ENCODE measurements around the gene RAC3.

The RAC3 gene

GRCh38 chr17:82016061-82016874, 15.2 kb upstream of the RAC3 start:
- H3K27ac ChIP-seq = peak overlapping the region; percentile 91; the same call in 1 of the 2 replicates
- TF ChIP-seq CTCF (conservative IDR thresholded peaks at IDR 0.05) = no peak

DNA sequence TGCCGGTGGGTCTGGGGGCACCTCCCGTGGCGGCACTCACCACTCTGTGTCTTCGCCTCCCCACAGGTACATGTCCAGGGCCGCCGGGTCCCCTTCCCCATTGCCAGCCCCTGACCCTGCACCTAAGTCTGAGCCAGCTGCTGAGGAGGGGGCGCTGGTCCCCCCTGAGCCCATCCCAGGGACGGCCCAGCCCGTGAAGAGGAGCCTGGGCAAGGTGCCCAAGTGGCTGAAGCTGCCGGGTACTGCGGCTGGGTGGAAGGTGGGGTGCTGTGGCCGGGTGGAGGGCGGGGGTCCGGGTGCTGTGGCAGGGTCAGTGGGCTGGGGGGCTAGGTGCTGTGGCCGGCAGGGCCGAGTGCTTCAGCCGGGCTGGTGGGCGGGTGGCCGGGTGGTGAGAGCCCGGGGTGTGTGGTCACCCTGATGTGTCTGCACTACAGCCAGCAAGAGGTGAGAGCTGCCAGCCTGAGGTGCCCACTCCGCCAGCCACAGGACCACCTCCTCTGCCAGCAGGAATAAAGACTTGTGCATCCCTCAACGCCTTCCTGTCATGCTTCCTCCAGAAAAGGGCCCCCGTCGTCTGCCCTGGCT, 14.5 kb upstream of the RAC3 start:
- no peak for TF ChIP-seq CTCF (conservative IDR thresholded peaks at IDR 0.05)
- peak overlapping the region; percentile 91 for H3K27ac ChIP-seq

GRCh38 chr17:82017612-82018151, 13.8 kb upstream of the RAC3 start:
- peak overlapping the region; percentile 91 for H3K27ac ChIP-seq

GRCh38 chr17:82018152-82018988, 13.1 kb upstream of the RAC3 start:
- H3K27ac ChIP-seq = peak overlapping the region; percentile 91
- no peak for TF ChIP-seq CTCF (conservative IDR thresholded peaks at IDR 0.05)

More at GRCh38 chr17:82017612-82018151, 13.8 kb upstream of the RAC3 start:
- no peak for TF ChIP-seq CTCF (conservative IDR thresholded peaks at IDR 0.05)

GRCh38 chr17:82018989-82019689, 12.3 kb upstream of the RAC3 start:
- peak overlapping the region; percentile 91 for H3K27ac ChIP-seq
- TF ChIP-seq CTCF (conservative IDR thresholded peaks at IDR 0.05) = no peak

GRCh38 chr17:82019690-82020571, 11.5 kb upstream of the RAC3 start:
- H3K27ac ChIP-seq = peak overlapping the region; percentile 91
- peak; percentile 84 for TF ChIP-seq CTCF (conservative IDR thresholded peaks at IDR 0.05)

All from VCaP (cell line).